ENCODE data around the gene WWOX.

WWOX gene

DNA sequence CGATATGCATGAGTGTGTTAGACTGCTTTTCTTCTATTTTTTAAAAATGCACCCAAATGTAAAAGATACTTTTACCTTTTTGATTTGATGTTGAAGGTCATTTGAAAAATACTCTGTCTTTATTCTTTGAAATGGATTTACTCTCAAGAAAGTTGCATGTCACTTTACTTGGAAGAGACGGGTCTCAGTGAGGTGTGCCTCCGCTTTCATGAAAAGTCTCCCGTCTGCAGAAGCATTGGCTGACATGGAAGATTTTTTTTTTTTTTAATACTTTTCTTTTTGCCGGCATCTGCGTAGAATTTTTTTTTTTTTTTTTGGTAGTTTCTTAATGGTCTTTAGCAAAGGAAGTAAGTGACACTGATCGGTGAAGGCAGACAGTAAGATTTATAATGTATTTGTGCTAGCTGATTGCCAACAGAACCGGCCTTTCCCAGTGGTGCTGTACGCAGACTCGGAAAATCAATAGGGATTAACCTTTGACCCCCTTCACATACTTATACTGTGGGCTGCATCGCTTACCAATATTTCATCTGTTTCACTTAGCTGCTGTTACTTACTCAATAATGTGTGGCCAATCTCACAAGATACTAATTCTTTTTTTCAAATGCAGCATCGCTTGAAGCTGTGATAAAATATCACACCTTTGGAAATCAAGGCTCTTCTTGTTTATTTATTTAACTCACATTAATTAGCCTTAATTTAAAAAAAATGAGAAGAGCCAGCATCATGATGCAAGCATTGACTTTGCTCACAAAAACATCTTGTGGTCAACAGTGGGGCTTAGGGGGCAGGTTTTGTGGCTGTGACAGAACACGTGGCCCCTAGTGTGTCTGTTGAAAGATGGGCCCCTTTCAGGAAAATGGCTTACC, 383.9 kb downstream of the WWOX start:
- DNase-seq = no peak

DNA sequence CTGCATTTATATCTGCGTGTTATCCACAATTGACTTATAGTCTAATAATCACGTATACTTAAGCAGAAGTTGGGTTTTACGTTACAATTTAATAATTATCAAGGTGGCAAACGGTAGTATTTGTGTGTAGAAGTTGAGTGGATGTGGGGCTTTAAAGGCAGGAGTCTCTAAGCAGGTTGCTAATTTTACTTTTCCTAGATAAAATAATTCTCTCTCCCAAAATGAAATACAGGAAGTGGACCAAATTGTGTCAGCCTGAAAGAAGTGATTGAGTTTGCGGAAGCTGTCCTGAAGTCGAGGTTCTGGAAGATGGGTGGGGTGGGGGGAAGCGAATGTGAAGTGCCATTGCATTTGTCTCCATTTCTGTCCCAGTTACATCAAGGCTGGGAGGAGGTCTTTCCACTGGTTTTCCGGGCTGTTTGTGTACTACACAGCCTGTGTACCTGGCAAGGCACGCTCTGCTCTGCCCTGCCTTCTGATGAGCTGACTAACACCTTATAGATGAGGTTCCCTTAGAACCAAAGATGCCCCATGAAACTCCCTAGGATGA, 385.1 kb downstream of the WWOX start:
- no peak for DNase-seq

DNA sequence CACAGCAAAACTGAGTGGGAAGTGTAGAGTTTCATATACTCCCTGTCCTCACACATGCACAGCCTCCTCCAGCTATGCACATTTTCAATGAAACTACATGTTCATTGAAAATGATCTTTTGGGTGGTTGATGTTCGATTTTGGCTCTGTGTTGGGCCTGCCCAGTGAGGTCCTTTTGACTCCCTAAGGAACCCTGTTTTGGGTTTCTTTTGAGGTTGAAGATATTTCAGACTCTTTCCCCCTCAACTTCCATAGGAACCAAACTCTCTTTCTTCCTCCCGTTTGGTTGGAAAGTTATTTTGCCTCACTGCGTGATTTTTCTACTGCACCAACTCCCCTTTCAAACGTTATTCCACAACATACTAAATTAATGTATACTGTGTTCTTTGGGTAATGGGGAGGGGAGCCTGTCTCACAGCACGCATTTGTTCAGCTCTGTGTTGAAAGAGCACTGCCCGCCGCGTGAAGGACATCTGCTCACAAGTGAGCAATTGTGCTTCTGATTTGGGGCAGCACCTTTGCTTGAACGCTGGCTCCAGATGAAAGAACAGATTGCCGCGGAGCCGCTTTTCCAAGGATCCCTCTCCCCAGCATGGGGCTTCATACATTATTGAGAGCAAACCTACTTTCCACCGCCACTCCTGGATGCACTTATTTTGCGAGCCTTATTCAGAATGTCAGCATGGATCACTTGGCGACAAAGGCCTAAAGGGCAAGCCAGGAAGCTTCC, 385.9 kb downstream of the WWOX start:
- no peak for DNase-seq

DNA sequence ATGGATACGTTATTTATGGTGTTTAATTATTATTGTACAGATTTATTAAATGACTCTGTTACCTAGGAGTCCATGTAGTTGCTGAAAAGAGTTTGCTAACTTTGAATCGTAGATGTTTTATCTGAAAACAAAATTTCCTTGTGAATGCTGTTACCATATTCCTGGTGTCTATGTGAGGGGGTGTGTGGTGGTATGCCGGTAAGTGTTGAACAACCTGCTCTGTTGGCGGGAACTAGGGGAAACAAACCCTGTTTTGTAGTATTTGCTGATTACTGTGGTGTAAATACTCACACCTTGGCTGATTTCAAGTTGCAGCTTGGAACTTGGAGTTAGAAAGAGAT, 386.4 kb downstream of the WWOX start:
- DNase-seq = no peak

DNA sequence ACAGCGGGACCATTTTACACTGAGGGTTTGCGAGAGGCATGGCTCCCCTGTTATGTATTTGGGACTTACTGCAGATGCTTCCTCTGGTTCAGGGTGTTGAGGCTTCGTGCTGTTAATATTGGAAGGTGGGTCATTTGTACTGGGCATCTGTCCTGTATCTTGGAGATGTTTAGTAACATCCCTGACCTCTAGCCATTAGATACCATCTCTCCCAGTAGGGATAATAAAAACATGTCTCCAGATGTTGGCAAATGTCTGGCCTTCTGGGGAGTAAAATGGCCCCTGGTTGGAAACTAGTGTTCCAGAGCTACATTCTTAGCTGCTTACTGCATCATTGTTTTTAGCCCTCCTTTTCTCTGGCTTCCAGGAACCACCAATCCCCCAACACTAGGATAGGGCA, 388.0 kb downstream of the WWOX start:
- DNase-seq = no peak

GRCh38 chr16:78489072-78489471, 389.6 kb downstream of the WWOX start:
- DNase-seq = no peak

GRCh38 chr16:78489631-78490030, 390.2 kb downstream of the WWOX start:
- DNase-seq = no peak

GRCh38 chr16:78490431-78490830, 391.0 kb downstream of the WWOX start:
- no peak for DNase-seq

- DNase-seq = no peak
Observed at GRCh38 chr16:78490847-78491246, 391.4 kb downstream of the WWOX start.

- no peak for DNase-seq
Observed at GRCh38 chr16:78493573-78493972, 394.1 kb downstream of the WWOX start.

DNA sequence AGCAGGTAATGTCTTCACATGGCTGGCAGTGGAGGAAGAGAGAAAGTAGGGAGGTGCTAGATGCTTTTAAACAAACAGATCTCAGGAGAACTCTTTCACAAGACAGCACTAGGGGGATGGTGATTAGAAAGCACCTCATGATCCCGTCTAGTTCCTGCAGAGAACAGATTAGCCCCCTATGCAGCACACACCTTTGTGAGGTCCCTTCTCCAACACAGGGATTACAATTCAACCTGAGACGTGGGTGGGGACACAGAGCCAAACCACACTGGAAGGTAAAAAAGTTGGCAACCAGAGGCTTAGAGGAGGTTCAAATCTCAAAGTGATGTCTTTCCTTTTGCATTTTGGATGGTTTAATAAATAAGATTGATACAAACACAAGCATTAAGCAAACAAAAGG, 394.7 kb downstream of the WWOX start:
- no peak for DNase-seq

DNA sequence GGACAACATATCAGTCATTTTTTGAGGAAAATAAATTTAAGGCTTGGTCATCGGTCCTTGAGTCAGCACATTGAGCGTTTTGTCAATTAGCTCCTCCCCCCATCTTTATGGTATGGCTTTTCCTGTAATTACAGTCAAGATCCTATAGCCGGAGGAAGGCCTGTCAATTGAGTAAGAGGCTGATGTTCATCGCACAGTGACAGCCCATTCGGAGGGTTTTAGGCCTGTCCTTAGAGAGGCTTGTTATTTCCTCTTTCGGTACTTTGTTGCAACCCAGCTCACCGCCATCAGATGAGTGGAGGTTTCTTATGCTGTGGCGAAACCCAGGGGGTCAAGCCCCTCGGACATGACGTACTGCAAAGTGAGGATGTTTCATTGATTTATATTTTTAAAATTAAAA, 395.2 kb downstream of the WWOX start:
- no peak for DNase-seq

GRCh38 chr16:78496189-78496588, 396.7 kb downstream of the WWOX start:
- DNase-seq = no peak

- DNase-seq = no peak
Observed at GRCh38 chr16:78499399-78499798, 399.9 kb downstream of the WWOX start.

DNA sequence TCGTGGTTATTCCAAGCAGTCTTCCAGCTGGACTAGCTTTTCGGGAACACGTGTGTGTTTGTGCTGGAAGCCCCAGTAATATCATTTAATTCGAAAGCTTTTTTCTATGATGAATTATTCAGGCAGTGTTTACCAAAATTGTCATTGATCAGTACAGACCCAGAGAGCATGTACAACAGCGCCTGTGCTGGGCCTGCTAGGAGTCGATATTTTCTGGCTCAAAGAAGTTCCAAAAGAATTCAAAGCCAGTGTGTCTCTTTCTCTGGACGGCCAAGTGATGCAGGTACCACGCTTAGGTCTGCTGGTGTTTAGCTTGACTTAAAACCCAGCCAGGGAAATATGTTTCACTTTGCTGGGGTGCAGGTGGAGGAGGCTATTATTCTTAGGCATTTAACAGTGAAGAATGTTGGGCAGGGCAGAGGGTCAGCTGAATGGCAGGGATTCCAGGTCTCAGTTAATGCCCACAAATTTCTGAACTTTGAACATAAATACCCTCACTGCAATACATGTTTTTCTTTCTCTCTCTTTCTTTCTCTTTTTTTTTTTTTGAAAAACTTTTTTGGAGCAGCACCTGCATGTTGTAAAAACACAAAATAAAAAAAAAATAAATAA, 401.3 kb downstream of the WWOX start:
- DNase-seq = no peak

- DNase-seq = no peak
Observed at GRCh38 chr16:78501744-78502143, 402.3 kb downstream of the WWOX start.

- no peak for DNase-seq
Observed at GRCh38 chr16:78502812-78503350, 403.4 kb downstream of the WWOX start.

GRCh38 chr16:78503602-78504001, 404.1 kb downstream of the WWOX start:
- DNase-seq = no peak

DNA sequence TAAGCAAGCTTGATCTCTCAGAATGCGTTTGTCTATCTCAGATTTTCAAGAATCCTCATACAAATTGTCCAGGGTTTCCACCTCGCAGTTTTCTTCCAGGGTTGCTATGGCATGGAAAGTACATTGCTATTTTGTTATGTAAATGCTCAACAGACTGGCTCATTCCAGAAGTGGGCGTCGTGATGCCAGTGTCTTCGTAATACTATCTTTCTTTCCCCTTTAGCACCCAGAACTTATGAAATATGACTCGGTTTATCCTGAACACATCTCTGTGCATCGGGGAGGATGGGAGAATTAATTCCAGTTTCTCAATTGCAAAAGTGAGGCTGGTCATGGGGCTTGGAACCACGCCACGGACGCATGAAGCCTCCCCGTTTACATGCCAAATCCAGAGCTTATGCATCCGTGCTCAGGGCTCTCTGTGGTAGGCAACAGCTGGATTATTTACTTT, 405.0 kb downstream of the WWOX start:
- DNase-seq = no peak

GRCh38 chr16:78505036-78505435, 405.6 kb downstream of the WWOX start:
- DNase-seq = no peak

DNA sequence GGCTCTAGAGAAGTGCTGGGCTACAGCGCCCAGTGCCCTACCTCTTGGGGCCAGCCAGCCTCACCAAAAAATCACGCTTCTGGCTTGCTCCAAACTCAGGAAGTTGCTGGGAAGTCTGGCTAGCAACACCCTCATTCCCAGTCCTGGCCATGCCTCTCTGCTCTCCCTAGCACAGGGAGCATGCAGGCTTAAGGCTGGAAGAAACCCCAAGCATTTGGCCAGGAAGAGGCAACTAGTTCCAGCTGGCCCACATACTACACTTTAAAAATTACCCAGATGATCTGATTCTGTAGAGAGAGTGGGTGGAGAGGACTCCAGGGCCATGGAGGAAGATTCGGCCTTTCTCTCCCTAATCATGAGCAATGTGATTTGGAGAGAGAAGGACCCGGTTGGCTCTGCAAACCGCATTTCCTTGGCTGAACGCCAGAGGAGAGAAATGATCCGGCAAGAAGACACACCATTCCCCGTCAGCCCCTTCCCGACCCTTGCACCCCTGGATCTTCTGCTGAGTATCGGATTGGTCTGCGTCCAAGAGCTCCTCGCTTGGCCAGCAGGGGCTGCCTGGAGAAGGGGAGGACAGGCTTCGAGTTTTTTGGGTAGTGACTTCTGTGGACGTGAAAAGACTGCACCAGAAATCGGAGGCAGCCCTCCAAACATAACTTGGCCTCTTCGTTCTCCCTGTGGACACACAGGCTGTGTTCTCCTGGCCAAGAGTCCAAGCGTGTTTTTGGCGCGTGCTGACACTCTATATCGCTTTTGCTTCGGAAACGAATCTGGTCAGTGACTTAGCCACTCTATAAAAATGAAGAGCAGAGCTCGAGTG, 406.3 kb downstream of the WWOX start:
- no peak for DNase-seq

Data from CD4-positive, alpha-beta T cell treated with Interferon gamma for 1 hour (primary cell).